Neutrophil (primary cell): ENCODE results near the gene NOTCH1.

Experiments
- H3K27ac ChIP-seq: fragments of 200-600 bp; sonication (generic); 2 replicates; pipeline ENCODE4 v1.5.1; 2016; ENCODE audit warnings: mild to moderate bottlenecking, moderate library complexity
- H3K27me3 ChIP-seq: fragments of 200-600 bp; sonication (generic); 2 replicates; pipeline ENCODE4 v1.6.0; 2016; ENCODE audit warnings: mild to moderate bottlenecking
- H3K36me3 ChIP-seq: fragments of 200-600 bp; sonication (generic); 2 replicates; pipeline ENCODE4 v1.5.1; 2017
- H3K4me1 ChIP-seq, 2 experiments: fragments of 200-600 bp in 1 of 2; sonication (generic) in 1 of 2; 1 replicate in 1 of 2; 2 replicates in 1 of 2; pipeline versions ENCODE4 v1.5.1 to v1.6.1; 2013 to 2016; ENCODE audit warnings: low read depth in 1 of 2, low read length in 1 of 2, mild to moderate bottlenecking in 1 of 2, moderate library complexity in 1 of 2; ENCODE audit not compliant: control insufficient read depth in 1 of 2, insufficient read depth in 1 of 2
- H3K4me3 ChIP-seq, 2 experiments: fragments of 200-600 bp in 1 of 2; sonication (generic) in 1 of 2; 1 replicate in 1 of 2; 2 replicates in 1 of 2; pipeline ENCODE4 v1.5.1; 2013 to 2016; ENCODE audit warnings: low read depth in 1 of 2, low read length in 1 of 2, mild to moderate bottlenecking in 1 of 2, moderate library complexity in 1 of 2
- H3K9me3 ChIP-seq: fragments of 200-600 bp; sonication (generic); 2 replicates; pipeline ENCODE4 v1.5.1; 2016
- CTCF ChIP-seq: fragments of 200-600 bp; sonication (generic); IDR thresholded peaks from 2 replicates; pipeline ENCODE4 v1.5.1; 2016; ENCODE audit warnings: antibody characterized with exemption

NOTCH1 gene

GRCh38 chr9:136571531-136571930 is 25.7 kb upstream of the NOTCH1 start:
- Histone ChIP-seq H3K4me1 (peaks cover 0 to 9% of the 10 kb centered on the region in 2 experiments), H3K36me3 (no peaks in the 10 kb centered on the region), H3K27me3 (no peaks in the 10 kb centered on the region), H3K4me3 (no peak overlapping the region), H3K9me3 (no peaks in the 10 kb centered on the region), H3K27ac (no peak overlapping the region)
- TF ChIP-seq CTCF: no peak

DNA sequence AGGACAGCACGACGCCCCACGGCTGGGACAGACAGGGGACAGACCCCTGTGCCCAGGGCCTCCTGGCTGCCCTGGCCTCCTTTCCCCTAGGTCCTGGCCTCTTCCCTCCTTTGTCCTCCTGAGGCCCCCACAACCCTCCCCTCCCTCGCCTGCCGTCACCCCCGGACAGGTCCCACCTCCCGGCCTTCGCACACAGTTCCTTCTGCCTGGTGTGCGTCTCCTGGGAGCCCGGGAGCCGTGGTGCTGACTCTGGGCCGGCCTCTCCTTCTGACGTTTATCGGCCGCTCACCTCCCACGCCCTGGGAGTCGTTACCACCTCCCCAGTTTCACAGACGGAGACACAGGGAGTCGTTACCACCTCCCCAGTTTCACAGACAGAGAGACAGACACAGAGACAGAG is 25.1 kb upstream of the NOTCH1 start:
- no peak for TF ChIP-seq CTCF
- H3K27ac ChIP-seq: no peak overlapping the region
- H3K36me3 ChIP-seq: no peaks in the 10 kb centered on the region
- no peak overlapping the region for H3K4me3 ChIP-seq
- no peaks in the 10 kb centered on the region for H3K9me3 ChIP-seq
- H3K4me1 ChIP-seq: peaks cover 3 to 14% of the 10 kb centered on the region in 2 experiments
- H3K27me3 ChIP-seq: no peaks in the 10 kb centered on the region

DNA sequence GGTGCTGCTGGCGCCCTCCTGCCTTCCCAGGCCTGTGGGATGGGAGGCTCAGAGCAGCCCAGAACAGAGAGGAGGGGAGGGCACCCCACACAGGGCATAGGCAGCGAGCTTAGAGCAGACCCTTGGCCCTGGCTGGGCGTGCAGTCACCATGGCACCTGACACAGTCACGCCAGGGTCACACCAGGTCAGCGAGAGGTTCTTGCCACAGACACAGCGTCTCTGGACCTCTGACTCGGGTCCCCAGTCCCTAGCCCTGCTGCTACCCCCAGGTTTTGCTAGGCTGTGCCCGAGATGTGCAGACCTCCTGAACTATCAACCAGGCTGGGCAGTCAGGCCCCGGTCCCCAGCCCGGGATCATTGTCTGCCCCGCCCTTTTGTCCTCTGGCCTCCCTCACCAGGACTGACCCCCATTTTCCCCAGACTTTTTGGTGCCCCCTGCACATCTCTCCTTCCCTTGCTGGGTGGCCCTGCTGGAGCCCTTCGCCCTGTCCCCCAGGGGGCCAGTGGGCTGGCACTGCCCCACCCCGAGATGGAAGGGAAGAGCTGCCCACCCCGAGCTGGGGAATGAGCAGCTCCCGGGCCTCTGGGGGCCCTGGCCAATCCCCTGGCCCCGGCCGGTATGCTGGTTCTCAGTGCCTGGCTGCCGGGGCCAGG is 24.5 kb upstream of the NOTCH1 start:
- no peaks in the 10 kb centered on the region for H3K36me3 ChIP-seq
- TF ChIP-seq CTCF: no peak
- H3K4me1 ChIP-seq: peaks cover 9 to 20% of the 10 kb centered on the region in 2 experiments
- H3K27ac ChIP-seq: no peak overlapping the region
- no peak overlapping the region for H3K4me3 ChIP-seq
- H3K9me3 ChIP-seq: no peaks in the 10 kb centered on the region
- no peaks in the 10 kb centered on the region for H3K27me3 ChIP-seq

- no peak for TF ChIP-seq CTCF
- Histone ChIP-seq H3K27me3 (no peaks in the 10 kb centered on the region), H3K4me3 (no peak overlapping the region), H3K4me1 (peaks cover 16 to 27% of the 10 kb centered on the region in 2 experiments), H3K36me3 (no peaks in the 10 kb centered on the region), H3K9me3 (no peaks in the 10 kb centered on the region), H3K27ac (no peak overlapping the region)
Measured at GRCh38 chr9:136569526-136570148, 23.8 kb upstream of the NOTCH1 start.

- Histone ChIP-seq H3K4me1 (peaks cover 28 to 38% of the 10 kb centered on the region in 2 experiments), H3K27me3 (no peaks in the 10 kb centered on the region), H3K4me3 (no peak overlapping the region), H3K27ac (peak overlapping the region; percentile 25), H3K36me3 (no peaks in the 10 kb centered on the region), H3K9me3 (no peaks in the 10 kb centered on the region)
- TF ChIP-seq CTCF: no peak
Measured at GRCh38 chr9:136568288-136569081, 22.6 kb upstream of the NOTCH1 start.
